Measurements from ENCODE around the gene CAMK1D.

Gene CAMK1D

GRCh38 chr10:12308057-12308456 is 41.3 kb upstream of the CAMK1D start:
- CTCF ChIA-PET = interaction anchor here (0.6 to 0.8 kb wide), 3 partner anchors 32 to 405 kb away, joined by 3 to 4 read pairs (median 3); no protein-coding TSS in a partner anchor
- POLR2A ChIA-PET = interaction anchor here (0.6 kb wide), 1 partner anchor 9 kb away, joined by 6 read pairs; no protein-coding TSS in a partner anchor
- no peaks in the 10 kb centered on the region for H3K4me1 ChIP-seq (ENCODE audit: control insufficient read depth, insufficient read depth, low read length)
- H3K4me3 ChIP-seq (ENCODE audit: low read depth, low read length) = no peak overlapping the region
- TF ChIP-seq REPIN1 (tag by site-specific recombination; IDR thresholded peaks at IDR 0.05; ENCODE audit: low read depth) (no peak), ZNF501 (tag by site-specific recombination; IDR thresholded peaks at IDR 0.05) (no peak), ZFHX2 (tag by site-specific recombination; conservative IDR thresholded peaks at IDR 0.05) (peak; percentile 11; the same call in 1 of the 2 replicates), ZIC2 (tag by site-specific recombination; IDR thresholded peaks at IDR 0.05) (peak; percentile 73), ZNF114 (tag by site-specific recombination; IDR thresholded peaks at IDR 0.05) (no peak), PRDM1 (tag by site-specific recombination; IDR thresholded peaks at IDR 0.05) (no peak)
- H3K9me3 ChIP-seq (ENCODE audit: control insufficient read depth, insufficient read depth, low read depth, low read length) = no peaks in the 10 kb centered on the region
- H3K27ac ChIP-seq (ENCODE audit: extremely low read depth, low read depth, low read length) = no peak overlapping the region
- no peaks in the 10 kb centered on the region for H3K36me3 ChIP-seq (ENCODE audit: control insufficient read depth in 2 of 2, insufficient read depth in 1 of 2, low read length in 2 of 2)

GRCh38 chr10:12308736-12309375 is 40.5 kb upstream of the CAMK1D start:
- Histone ChIP-seq H3K36me3 (ENCODE audit: control insufficient read depth in 2 of 2, insufficient read depth in 1 of 2, low read length in 2 of 2) (no peaks in the 10 kb centered on the region), H3K4me3 (ENCODE audit: low read depth, low read length) (no peak overlapping the region), H3K9me3 (ENCODE audit: control insufficient read depth, insufficient read depth, low read depth, low read length) (no peaks in the 10 kb centered on the region), H3K4me1 (ENCODE audit: control insufficient read depth, insufficient read depth, low read length) (no peaks in the 10 kb centered on the region), H3K27ac (ENCODE audit: extremely low read depth, low read depth, low read length) (no peak overlapping the region)
- POLR2A ChIA-PET = no interaction called here
- CTCF ChIA-PET = no interaction called here
- TF ChIP-seq ZNF23 (tag by site-specific recombination; IDR thresholded peaks at IDR 0.05; ENCODE audit: borderline replicate concordance) = no peak
- TF ChIP-seq TRIM28 (IDR thresholded peaks at IDR 0.05; ENCODE audit: borderline replicate concordance, low read length) = no peak
- TF ChIP-seq ZNF777 (tag by site-specific recombination; IDR thresholded peaks at IDR 0.05; ENCODE audit: borderline replicate concordance) = no peak
- TF ChIP-seq GLI4 (tag by site-specific recombination; IDR thresholded peaks at IDR 0.05) = no peak
- TF ChIP-seq ZBTB17 (tag by site-specific recombination; IDR thresholded peaks at IDR 0.05) = no peak
- TF ChIP-seq ZNF707 (tag by site-specific recombination; IDR thresholded peaks at IDR 0.05) = no peak
- no peak for TF ChIP-seq ZSCAN4 (tag by site-specific recombination; IDR thresholded peaks at IDR 0.05)
- TF ChIP-seq ZNF391 (tag by site-specific recombination; IDR thresholded peaks at IDR 0.05; ENCODE audit: borderline replicate concordance, low read depth) = no peak
- TF ChIP-seq ZNF639 (tag by site-specific recombination; IDR thresholded peaks at IDR 0.05) = no peak
- TF ChIP-seq ZBTB8A (tag by site-specific recombination; IDR thresholded peaks at IDR 0.05) = no peak
- no peak for TF ChIP-seq ZNF510 (tag by site-specific recombination; IDR thresholded peaks at IDR 0.05; ENCODE audit: insufficient replicate concordance)
- TF ChIP-seq HOXA7 (CRISPR knock-in tag; IDR thresholded peaks at IDR 0.05; ENCODE audit: borderline replicate concordance) = no peak
- TF ChIP-seq ZSCAN23 (tag by site-specific recombination; IDR thresholded peaks at IDR 0.05) = no peak
- no peak for TF ChIP-seq SETDB1 (IDR thresholded peaks at IDR 0.05; ENCODE audit: insufficient read length, low read length)
- no peak for TF ChIP-seq ZNF514 (tag by site-specific recombination; IDR thresholded peaks at IDR 0.05)
- no peak for TF ChIP-seq ZBTB11 (tag by site-specific recombination; conservative IDR thresholded peaks at IDR 0.05; ENCODE audit: low read depth)
- no peak for TF ChIP-seq KLF1 (tag by site-specific recombination; IDR thresholded peaks at IDR 0.05)
- no peak for TF ChIP-seq ZSCAN30 (tag by site-specific recombination; IDR thresholded peaks at IDR 0.05)
- no peak for TF ChIP-seq KLF17 (tag by site-specific recombination; IDR thresholded peaks at IDR 0.05)
- no peak for TF ChIP-seq ZNF133 (tag by site-specific recombination; IDR thresholded peaks at IDR 0.05)

All from HEK293 (cell line).